BE2C (cell line): ENCODE measurements around the gene NCBP1.

ENCODE experiments used
- DNase-seq: peaks from one replicate; pipeline ENCODE4 v3.0.0-alpha.2; 2020
- H3K27me3 ChIP-seq: fragments of 250-450 bp; sonication (Bioruptor Pico); 2 replicates; pipeline ENCODE4 v1.5.1; 2020; ENCODE audit warnings: mild to moderate bottlenecking
- H3K36me3 ChIP-seq: fragments of 250-450 bp; sonication (Bioruptor Pico); 2 replicates; pipeline ENCODE4 v1.5.1; 2020; ENCODE audit warnings: mild to moderate bottlenecking
- H3K4me1 ChIP-seq: fragments of 250-450 bp; sonication (Bioruptor Pico); 2 replicates; pipeline ENCODE4 v1.5.1; 2020
- H3K4me3 ChIP-seq: 2 replicates; pipeline ENCODE4 v1.5.1; 2011; ENCODE audit warnings: low read depth, low read length
- H3K9me3 ChIP-seq: fragments of 250-450 bp; sonication (Bioruptor Pico); 2 replicates; pipeline ENCODE4 v1.5.1; 2020
- TF ChIP-seq, protein P1 (sequence below): IDR thresholded peaks from 2 replicates; pipeline ENCODE4 v1.5.1; 2012; ENCODE audit warnings: mild to moderate bottlenecking, low read depth, low read length

Gene NCBP1

DNA sequence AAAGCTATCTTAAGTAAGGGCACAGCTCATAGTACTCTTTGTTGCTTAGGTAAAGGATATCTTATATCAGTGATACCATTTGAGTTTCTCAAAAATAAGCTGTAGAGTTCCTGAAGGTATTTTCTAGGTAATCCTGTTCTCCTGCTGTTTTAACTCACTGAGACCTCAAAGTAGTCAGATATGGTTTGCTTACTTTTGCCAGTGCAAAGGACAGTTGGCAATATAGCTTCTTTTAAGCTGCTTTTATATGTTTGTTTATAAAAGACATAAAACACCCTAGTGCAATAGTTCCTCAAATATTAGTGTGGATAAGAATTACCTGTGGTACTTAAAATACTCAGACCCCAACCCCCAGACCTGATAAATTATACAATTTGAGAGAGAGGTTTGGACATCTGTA lies 12.1 kb downstream of the NCBP1 start:
- no peaks in the 10 kb centered on the region for H3K4me1 ChIP-seq

DNA sequence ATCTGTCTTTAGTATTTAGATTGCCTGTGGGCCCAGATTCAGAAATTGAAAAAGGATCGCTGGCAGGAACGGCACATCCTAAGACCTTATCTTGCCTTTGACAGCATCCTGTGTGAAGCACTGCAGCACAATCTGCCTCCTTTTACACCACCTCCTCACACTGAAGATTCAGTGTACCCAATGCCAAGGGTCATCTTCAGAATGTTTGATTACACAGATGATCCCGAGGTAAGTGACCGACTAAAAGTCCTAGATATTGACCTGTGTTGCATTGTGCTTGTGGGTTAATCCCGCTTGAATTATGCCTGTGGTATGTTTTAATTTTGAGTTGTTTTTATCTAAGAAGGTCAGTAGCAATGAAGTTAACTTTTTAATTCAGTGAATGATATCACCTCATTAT lies 14.4 kb downstream of the NCBP1 start:
- Histone ChIP-seq H3K27me3 (no peaks in the 10 kb centered on the region), H3K4me1 (no peaks in the 10 kb centered on the region), H3K4me3 (no peak overlapping the region), H3K9me3 (no peaks in the 10 kb centered on the region), H3K36me3 (peaks cover 78% of the 10 kb centered on the region)
- TF ChIP-seq, protein P1, sequence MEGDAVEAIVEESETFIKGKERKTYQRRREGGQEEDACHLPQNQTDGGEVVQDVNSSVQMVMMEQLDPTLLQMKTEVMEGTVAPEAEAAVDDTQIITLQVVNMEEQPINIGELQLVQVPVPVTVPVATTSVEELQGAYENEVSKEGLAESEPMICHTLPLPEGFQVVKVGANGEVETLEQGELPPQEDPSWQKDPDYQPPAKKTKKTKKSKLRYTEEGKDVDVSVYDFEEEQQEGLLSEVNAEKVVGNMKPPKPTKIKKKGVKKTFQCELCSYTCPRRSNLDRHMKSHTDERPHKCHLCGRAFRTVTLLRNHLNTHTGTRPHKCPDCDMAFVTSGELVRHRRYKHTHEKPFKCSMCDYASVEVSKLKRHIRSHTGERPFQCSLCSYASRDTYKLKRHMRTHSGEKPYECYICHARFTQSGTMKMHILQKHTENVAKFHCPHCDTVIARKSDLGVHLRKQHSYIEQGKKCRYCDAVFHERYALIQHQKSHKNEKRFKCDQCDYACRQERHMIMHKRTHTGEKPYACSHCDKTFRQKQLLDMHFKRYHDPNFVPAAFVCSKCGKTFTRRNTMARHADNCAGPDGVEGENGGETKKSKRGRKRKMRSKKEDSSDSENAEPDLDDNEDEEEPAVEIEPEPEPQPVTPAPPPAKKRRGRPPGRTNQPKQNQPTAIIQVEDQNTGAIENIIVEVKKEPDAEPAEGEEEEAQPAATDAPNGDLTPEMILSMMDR, result no peak
- DNase-seq, result no peak

More for the DNA sequence above, 12.1 kb downstream of the NCBP1 start:
- no peaks in the 10 kb centered on the region for H3K27me3 ChIP-seq
- peaks cover 84% of the 10 kb centered on the region for H3K36me3 ChIP-seq
- H3K9me3 ChIP-seq, result no peaks in the 10 kb centered on the region
- H3K4me3 ChIP-seq, result no peak overlapping the region
- DNase-seq, result no peak
- TF ChIP-seq, protein P1, result no peak

DNA sequence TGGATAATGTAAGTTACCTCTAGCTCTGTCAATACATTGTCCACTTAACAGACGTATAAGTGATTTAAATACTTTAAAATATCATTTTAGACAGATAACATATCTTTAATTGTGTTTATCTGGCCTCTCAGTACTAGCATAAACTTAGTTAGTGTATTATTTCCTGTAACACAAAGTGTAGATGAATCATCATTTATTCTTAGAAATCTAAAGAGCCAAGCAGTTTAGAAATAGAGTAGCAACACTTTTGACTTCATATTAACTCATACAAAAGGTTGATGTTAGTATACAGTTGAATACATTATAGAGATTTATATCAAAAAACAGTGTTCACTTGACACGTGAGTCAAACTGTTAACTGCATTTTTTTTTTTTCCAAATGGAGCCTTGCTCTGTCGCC lies 18.0 kb downstream of the NCBP1 start:
- Histone ChIP-seq H3K36me3 (peaks cover 81% of the 10 kb centered on the region), H3K4me1 (no peaks in the 10 kb centered on the region), H3K4me3 (no peak overlapping the region), H3K27me3 (no peaks in the 10 kb centered on the region), H3K9me3 (no peaks in the 10 kb centered on the region)
- no peak for DNase-seq
- TF ChIP-seq, protein P1, result no peak

DNA sequence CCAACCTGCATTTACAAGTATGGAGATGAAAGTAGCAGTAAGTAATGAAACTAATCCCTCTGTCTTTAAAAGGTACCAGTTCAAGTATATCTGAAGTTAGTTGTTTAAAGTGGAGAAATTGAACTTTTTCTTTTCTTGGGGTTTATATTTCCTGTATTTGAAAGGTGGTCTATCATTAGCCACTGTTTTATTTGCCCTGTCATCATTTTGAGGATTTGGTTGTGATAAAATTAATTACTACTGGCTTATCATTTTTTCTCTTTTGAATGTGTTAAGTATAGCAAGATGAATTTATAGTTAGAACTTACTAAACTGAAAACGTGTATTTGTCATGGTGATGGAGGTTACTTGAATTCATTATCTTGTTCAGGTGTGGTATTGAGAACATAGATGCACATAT lies 25.1 kb downstream of the NCBP1 start:
- Histone ChIP-seq H3K27me3 (no peaks in the 10 kb centered on the region), H3K4me3 (no peak overlapping the region), H3K4me1 (no peaks in the 10 kb centered on the region), H3K36me3 (peaks cover 89% of the 10 kb centered on the region), H3K9me3 (no peaks in the 10 kb centered on the region)
- DNase-seq, result no peak
- TF ChIP-seq, protein P1, result no peak

DNA sequence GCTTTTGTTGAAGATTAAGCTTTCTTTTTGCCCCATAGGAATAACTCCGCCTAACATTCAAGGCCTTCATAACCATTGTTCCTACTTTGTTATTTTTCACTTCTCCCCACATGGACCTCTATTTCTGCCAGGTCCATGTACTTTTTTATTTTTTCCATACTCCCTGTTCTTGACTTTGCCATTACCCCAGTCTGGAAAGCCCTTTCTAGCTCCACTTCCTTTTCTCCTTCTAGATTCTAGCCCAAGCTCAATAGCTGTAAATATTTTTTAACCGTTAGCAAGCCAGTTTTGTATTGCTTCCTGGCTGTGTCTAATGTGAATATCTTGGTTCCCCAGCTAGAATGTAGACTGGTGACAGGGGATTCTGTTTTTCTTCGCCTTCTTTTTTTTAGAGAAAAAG lies 26.1 kb downstream of the NCBP1 start:
- TF ChIP-seq, protein P1, result no peak
- Histone ChIP-seq H3K27me3 (no peaks in the 10 kb centered on the region), H3K9me3 (no peaks in the 10 kb centered on the region), H3K4me3 (no peak overlapping the region), H3K4me1 (no peaks in the 10 kb centered on the region), H3K36me3 (peaks cover 89% of the 10 kb centered on the region)
- DNase-seq, result no peak

DNA sequence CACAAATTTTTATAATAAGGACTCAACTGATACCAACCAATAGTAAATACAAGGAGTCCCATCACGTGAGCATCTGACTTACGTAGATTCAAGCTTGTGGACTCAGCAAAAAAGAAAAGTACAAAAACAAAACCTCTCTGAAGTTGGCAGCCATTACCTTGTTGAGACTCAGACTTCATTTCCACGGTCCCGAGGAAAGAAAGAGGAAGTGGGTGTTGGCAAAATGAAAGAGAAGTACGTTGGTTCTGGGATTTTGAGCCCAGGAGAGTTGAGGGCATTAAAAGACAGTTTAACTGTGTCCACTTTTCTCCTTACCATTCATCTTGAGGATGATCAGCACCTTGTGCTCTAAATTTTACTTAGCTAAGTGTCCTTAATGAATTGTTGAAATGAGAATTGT lies 26.7 kb downstream of the NCBP1 start:
- peaks cover 90% of the 10 kb centered on the region for H3K36me3 ChIP-seq
- TF ChIP-seq, protein P1, result no peak

More for the DNA sequence above, 26.7 kb downstream of the NCBP1 start:
- no peaks in the 10 kb centered on the region for H3K4me1 ChIP-seq
- no peaks in the 10 kb centered on the region for H3K9me3 ChIP-seq
- no peaks in the 10 kb centered on the region for H3K27me3 ChIP-seq
- DNase-seq, result no peak
- H3K4me3 ChIP-seq, result no peak overlapping the region
